ENCODE measurements around the gene POLG2. TPM values are rescaled to one million over a fixed set of nuclear protein-coding genes. Genes with fewer than 3 reads are reported as not detected.

The POLG2 gene
- total RNA-seq: 10 to 100 TPM; 36.6 to 37.5 TPM

DNA sequence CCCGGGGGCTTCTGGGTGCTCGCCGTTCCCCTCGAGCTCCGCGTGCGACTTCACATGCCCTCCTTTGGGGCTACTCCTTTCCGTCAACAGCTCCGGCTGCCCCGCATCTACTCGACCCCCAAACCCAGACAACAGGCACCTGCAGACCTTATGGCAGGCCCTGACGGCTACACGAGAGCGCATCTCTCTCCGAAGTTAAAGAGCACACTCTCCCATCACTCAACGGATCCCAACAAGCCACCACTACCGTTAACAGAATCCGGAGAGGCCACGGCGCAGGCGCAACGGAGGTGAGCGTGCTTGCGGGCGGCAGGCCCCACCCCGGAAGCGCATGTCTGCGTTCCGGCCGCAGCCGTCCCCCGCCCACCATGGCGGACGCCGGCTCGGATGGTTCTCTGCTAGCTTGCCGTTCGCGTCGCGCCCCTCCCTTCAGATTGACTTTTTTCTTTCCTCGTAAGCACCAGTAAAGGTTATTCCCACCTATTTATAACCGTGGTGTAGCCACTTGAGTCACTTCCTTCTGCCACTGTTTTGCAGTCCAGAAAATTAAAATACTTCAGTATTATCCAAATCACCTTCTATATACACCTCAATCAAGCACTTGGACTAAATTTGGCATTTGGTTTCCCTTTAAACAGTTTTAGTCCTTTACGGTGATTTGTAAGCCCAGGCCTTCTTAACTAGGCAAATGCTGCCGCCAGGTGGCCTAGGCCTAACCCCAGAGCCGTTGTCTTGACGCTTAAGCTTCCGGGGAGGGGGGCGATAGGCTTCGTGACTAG is at the start of gene POLG2:
POLG2 (minus strand) TSS at position 269 of the 779 bp plus-strand sequence; CDS start at position 183, 86 bp downstream.
- peak; percentile 96 for DNase-seq
- Mint-ChIP-seq H3K36me3 (ENCODE audit: low read depth) (peaks cover 65% of the 10 kb centered on the region), H3K27me3 (no peaks in the 10 kb centered on the region), H3K27ac (peak within 1 kb of the TSS; percentile 98), H3K4me1 (peaks cover 75% of the 10 kb centered on the region), H3K9me3 (no peaks in the 10 kb centered on the region), H3K4me3 (peak within 1 kb of the TSS; percentile 99)
- CTCF ChIA-PET: interaction anchor here (0.6 to 2.0 kb wide), 10 partner anchors 9 to 997 kb away, joined by 3 to 13 read pairs (median 3); partner anchors contain the start of genes CEP95, DDX5 and PRR29
- POLR2A ChIA-PET: interaction anchor here (0.6 to 1.3 kb wide), 3 partner anchors 8 to 93 kb away, joined by 3 to 15 read pairs (median 7); partner anchors contain the start of genes CEP95 and DDX5

GRCh38 chr17:64544742-64545141 is 47.9 kb upstream of the POLG2 start:
- Mint-ChIP-seq H3K4me3 (no peak overlapping the region), H3K9me3 (no peaks in the 10 kb centered on the region), H3K27ac (no peak overlapping the region), H3K36me3 (ENCODE audit: low read depth) (peaks cover 19% of the 10 kb centered on the region), H3K4me1 (no peaks in the 10 kb centered on the region), H3K27me3 (no peaks in the 10 kb centered on the region)
- DNase-seq: no peak
- POLR2A ChIA-PET: no interaction called here
- CTCF ChIA-PET: no interaction called here

GRCh38 chr17:64540118-64540776 is 43.4 kb upstream of the POLG2 start:
- H3K27me3 Mint-ChIP-seq: no peaks in the 10 kb centered on the region
- ChIA-PET CTCF (interaction anchor here (0.7 to 1.7 kb wide), 3 partner anchors 9 to 49 kb away, joined by 4 to 5 read pairs (median 5); no protein-coding TSS in a partner anchor), POLR2A (no interaction called here)
- no peak overlapping the region for H3K27ac Mint-ChIP-seq
- H3K4me1 Mint-ChIP-seq: no peaks in the 10 kb centered on the region
- peaks cover 32% of the 10 kb centered on the region for H3K36me3 Mint-ChIP-seq (ENCODE audit: low read depth)
- no peak for DNase-seq
- H3K4me3 Mint-ChIP-seq: no peak overlapping the region
- no peaks in the 10 kb centered on the region for H3K9me3 Mint-ChIP-seq

DNA sequence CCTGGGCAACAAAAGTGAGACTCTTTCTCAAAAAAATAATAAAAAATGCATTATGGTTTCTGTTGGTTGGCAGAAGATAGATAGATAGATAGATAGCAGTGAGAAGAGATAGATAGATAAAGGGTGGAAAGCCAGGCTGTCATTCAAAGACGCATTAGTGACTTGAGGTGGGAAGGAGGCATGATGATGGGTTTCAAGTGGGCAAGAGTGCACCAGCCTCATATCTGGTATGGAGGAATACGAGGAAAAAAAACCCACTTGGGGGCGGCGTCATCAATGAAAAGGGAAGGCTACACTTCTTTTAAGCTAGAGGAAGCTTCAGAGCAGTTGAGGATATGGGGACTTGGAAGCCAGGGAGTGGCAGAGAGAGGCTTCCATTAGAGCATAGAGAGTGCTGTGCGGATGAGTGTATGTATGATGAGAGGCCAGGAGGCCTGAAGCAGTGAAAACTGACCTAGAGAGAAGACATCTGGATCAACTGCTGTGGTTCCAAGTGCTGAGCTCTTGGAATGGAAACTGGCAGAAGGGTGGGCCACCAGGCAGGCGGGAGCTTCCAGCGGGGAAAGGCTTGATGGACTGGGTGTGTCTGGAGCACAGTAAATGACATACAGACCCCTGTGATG is 41.8 kb upstream of the POLG2 start:
- Mint-ChIP-seq H3K36me3 (ENCODE audit: low read depth) (peaks cover 33% of the 10 kb centered on the region), H3K27ac (peak overlapping the region; percentile 54), H3K4me1 (no peaks in the 10 kb centered on the region), H3K27me3 (no peaks in the 10 kb centered on the region), H3K9me3 (no peaks in the 10 kb centered on the region), H3K4me3 (no peak overlapping the region)
- ChIA-PET POLR2A (no interaction called here), CTCF (interaction anchor here (1.0 to 2.0 kb wide), 3 partner anchors 10 to 47 kb away, joined by 3 to 4 read pairs (median 4); no protein-coding TSS in a partner anchor)
- DNase-seq: no peak

DNA sequence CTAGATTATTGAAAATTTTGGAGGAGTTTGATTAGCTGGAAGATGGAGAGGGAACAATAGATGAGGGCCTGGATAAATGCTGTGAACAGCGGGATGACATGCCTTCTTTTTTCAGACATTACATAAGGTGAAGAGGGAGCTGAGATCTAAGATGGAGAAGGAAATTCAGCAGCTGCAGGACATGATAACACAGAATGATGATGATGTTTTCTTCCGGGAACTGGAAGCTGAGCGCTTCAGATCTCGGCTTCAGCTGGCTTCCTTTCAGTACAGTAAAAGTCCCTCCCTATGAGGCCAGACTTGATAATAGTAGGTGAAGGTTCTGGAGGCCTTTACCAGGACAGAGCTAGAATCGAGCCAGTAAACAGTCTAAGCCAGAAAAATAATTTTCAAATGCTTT is 40.6 kb upstream of the POLG2 start:
- Mint-ChIP-seq H3K9me3 (no peaks in the 10 kb centered on the region), H3K4me1 (no peaks in the 10 kb centered on the region), H3K27me3 (no peaks in the 10 kb centered on the region), H3K27ac (no peak overlapping the region), H3K4me3 (no peak overlapping the region), H3K36me3 (ENCODE audit: low read depth) (peaks cover 37% of the 10 kb centered on the region)
- CTCF ChIA-PET: interaction anchor here (0.6 to 2.0 kb wide), 6 partner anchors 9 to 114 kb away, joined by 3 to 4 read pairs (median 4); no protein-coding TSS in a partner anchor
- no peak for DNase-seq
- POLR2A ChIA-PET: no interaction called here

- peaks cover 43% of the 10 kb centered on the region for H3K36me3 Mint-ChIP-seq (ENCODE audit: low read depth)
- H3K4me3 Mint-ChIP-seq: no peak overlapping the region
- no peak overlapping the region for H3K27ac Mint-ChIP-seq
- DNase-seq: no peak
- ChIA-PET CTCF (interaction anchor here (1.1 to 2.0 kb wide), 3 partner anchors 13 to 115 kb away, joined by 3 to 4 read pairs (median 4); no protein-coding TSS in a partner anchor), POLR2A (no interaction called here)
- H3K9me3 Mint-ChIP-seq: no peaks in the 10 kb centered on the region
- no peaks in the 10 kb centered on the region for H3K27me3 Mint-ChIP-seq
- no peaks in the 10 kb centered on the region for H3K4me1 Mint-ChIP-seq
Observed at GRCh38 chr17:64536913-64537312, 40.1 kb upstream of the POLG2 start.

GRCh38 chr17:64535357-64535756 is 38.5 kb upstream of the POLG2 start:
- Mint-ChIP-seq H3K36me3 (ENCODE audit: low read depth) (peaks cover 53% of the 10 kb centered on the region), H3K4me1 (no peaks in the 10 kb centered on the region), H3K4me3 (no peak overlapping the region)

GRCh38 chr17:64534187-64534586 is 37.3 kb upstream of the POLG2 start:
- ChIA-PET POLR2A (interaction anchor here (0.6 kb wide), 1 partner anchor 9 kb away, joined by 3 read pairs; no protein-coding TSS in a partner anchor), CTCF (interaction anchor here (1.0 to 1.8 kb wide), 4 partner anchors 9 to 115 kb away, joined by 3 to 4 read pairs (median 3); partner anchors contain the start of genes CEP95 and DDX5)
- no peaks in the 10 kb centered on the region for H3K9me3 Mint-ChIP-seq
- no peaks in the 10 kb centered on the region for H3K27me3 Mint-ChIP-seq
- H3K27ac Mint-ChIP-seq: peak overlapping the region; percentile 25
- no peaks in the 10 kb centered on the region for H3K4me1 Mint-ChIP-seq
- DNase-seq: no peak
- no peak overlapping the region for H3K4me3 Mint-ChIP-seq
- H3K36me3 Mint-ChIP-seq (ENCODE audit: low read depth): peaks cover 60% of the 10 kb centered on the region

More at GRCh38 chr17:64535357-64535756, 38.5 kb upstream of the POLG2 start:
- CTCF ChIA-PET: interaction anchor here (1.0 to 1.4 kb wide), 2 partner anchors 29 to 44 kb away, joined by 3 read pairs; partner anchors contain the start of genes CEP95 and DDX5
- no peak for DNase-seq
- POLR2A ChIA-PET: no interaction called here
- H3K9me3 Mint-ChIP-seq: no peaks in the 10 kb centered on the region
- H3K27ac Mint-ChIP-seq: no peak overlapping the region
- no peaks in the 10 kb centered on the region for H3K27me3 Mint-ChIP-seq

- no peaks in the 10 kb centered on the region for H3K9me3 Mint-ChIP-seq
- no peak overlapping the region for H3K4me3 Mint-ChIP-seq
- H3K27me3 Mint-ChIP-seq: no peaks in the 10 kb centered on the region
- peaks cover 61% of the 10 kb centered on the region for H3K36me3 Mint-ChIP-seq (ENCODE audit: low read depth)
- DNase-seq: no peak
- ChIA-PET POLR2A (interaction anchor here (0.6 kb wide), 1 partner anchor 9 kb away, joined by 3 read pairs; no protein-coding TSS in a partner anchor), CTCF (interaction anchor here (1.0 to 1.8 kb wide), 4 partner anchors 13 to 115 kb away, joined by 3 to 4 read pairs (median 3); partner anchors contain the start of genes CEP95 and DDX5)
- no peaks in the 10 kb centered on the region for H3K4me1 Mint-ChIP-seq
- no peak overlapping the region for H3K27ac Mint-ChIP-seq
Observed at GRCh38 chr17:64533784-64534183, 36.9 kb upstream of the POLG2 start.

DNA sequence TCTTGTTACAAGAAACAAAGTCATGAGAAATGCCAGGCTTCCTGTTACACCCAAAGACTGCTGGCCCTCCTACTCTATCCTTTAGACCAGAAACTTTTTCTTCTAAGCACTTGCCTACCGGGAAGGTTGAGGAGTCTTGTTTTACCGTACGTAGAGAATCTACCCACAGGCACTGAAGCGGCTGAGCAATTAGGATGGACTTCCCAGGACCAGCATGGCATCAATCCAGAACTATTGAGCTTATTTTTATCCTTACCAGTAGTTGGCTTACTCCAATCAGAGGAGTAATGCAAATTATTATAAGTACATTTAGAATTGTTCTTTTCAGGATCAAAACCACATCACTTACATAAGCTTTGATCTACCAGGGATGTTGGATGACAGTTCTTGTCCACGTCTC is 35.6 kb upstream of the POLG2 start:
- Mint-ChIP-seq H3K4me1 (no peaks in the 10 kb centered on the region), H3K4me3 (no peak overlapping the region), H3K27me3 (no peaks in the 10 kb centered on the region), H3K9me3 (no peaks in the 10 kb centered on the region), H3K36me3 (ENCODE audit: low read depth) (peaks cover 61% of the 10 kb centered on the region), H3K27ac (no peak overlapping the region)
- POLR2A ChIA-PET: no interaction called here
- CTCF ChIA-PET: interaction anchor here (1.7 kb wide), 1 partner anchor 12 kb away, joined by 4 read pairs; no protein-coding TSS in a partner anchor
- no peak for DNase-seq

DNA sequence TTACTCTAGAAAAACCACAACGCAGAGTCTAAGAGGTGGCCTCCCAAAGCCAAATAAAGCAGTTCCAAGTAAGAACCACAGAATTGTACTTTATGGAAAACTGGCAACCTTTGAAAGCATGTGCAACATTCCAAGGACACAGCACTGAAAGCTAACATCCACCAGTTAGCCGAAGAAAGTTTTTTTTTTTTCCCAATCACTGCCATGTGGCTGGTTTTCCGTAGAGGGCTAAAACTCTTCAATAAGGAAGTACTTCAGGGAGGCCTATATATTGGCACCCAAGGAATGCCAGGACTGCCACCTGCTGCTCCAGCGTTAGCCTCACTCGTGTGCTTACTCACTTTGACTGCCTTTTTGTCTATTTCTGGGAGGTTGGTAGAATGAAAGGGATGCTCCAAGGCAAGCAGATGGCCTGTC is 35.1 kb upstream of the POLG2 start:
- ChIA-PET CTCF (interaction anchor here (0.6 to 1.3 kb wide), 3 partner anchors 9 to 19 kb away, joined by 3 to 5 read pairs (median 3); no protein-coding TSS in a partner anchor), POLR2A (no interaction called here)
- H3K27me3 Mint-ChIP-seq: no peaks in the 10 kb centered on the region
- H3K36me3 Mint-ChIP-seq (ENCODE audit: low read depth): peaks cover 61% of the 10 kb centered on the region
- DNase-seq: no peak
- H3K4me3 Mint-ChIP-seq: no peak overlapping the region
- H3K4me1 Mint-ChIP-seq: no peaks in the 10 kb centered on the region
- no peak overlapping the region for H3K27ac Mint-ChIP-seq
- H3K9me3 Mint-ChIP-seq: no peaks in the 10 kb centered on the region

- no peak overlapping the region for H3K4me3 Mint-ChIP-seq
- H3K27ac Mint-ChIP-seq: no peak overlapping the region
- no peaks in the 10 kb centered on the region for H3K27me3 Mint-ChIP-seq
- H3K4me1 Mint-ChIP-seq: no peaks in the 10 kb centered on the region
- peaks cover 62% of the 10 kb centered on the region for H3K36me3 Mint-ChIP-seq (ENCODE audit: low read depth)
- ChIA-PET CTCF (interaction anchor here (0.8 kb wide), 1 partner anchor 9 kb away, joined by 3 read pairs; no protein-coding TSS in a partner anchor), POLR2A (no interaction called here)
- DNase-seq: no peak
- no peaks in the 10 kb centered on the region for H3K9me3 Mint-ChIP-seq
Observed at GRCh38 chr17:64529221-64529620, 32.4 kb upstream of the POLG2 start.

Measured in activated CD4-positive, alpha-beta T cell treated with anti-CD3 and anti-CD28 coated beads, Interleukin-2, amount 10 ng/mL, durations not matched to agents 7 days and 5 days (primary cell).